SW 1271 (cell line): ENCODE data around the gene ANKRD33B.
"Not testable (repeated sequence)": the region's sequence is repeated elsewhere in the genome, so short reads cannot be mapped to it uniquely, and the experiment has no call there.

Experiments
- DNase-seq, 2 experiments: peaks; one replicate each; lab custom pipeline; 2025; lab: John Stamatoyannopoulos, UW

The ANKRD33B gene

DNA sequence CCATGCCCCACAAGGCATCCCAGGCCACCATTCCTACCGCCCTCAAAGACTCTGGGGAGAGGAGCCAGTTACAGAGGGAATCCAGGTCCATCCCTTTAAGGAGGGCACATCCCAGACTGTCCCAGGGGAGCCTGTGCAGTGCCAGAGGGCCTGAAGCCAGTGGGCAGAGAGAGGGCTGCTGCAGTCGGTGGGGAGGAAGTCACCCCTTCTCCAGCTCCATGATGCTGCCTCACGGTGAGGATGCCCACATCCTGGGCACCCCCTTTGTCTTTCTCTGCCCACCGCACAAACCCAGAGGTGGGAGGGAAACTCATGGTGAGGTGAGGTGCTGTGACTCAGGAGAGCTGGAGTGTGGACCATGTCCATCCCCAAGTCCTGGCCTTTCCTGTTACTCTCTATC is 26.2 kb upstream of the ANKRD33B start:
- DNase-seq = no peak

DNA sequence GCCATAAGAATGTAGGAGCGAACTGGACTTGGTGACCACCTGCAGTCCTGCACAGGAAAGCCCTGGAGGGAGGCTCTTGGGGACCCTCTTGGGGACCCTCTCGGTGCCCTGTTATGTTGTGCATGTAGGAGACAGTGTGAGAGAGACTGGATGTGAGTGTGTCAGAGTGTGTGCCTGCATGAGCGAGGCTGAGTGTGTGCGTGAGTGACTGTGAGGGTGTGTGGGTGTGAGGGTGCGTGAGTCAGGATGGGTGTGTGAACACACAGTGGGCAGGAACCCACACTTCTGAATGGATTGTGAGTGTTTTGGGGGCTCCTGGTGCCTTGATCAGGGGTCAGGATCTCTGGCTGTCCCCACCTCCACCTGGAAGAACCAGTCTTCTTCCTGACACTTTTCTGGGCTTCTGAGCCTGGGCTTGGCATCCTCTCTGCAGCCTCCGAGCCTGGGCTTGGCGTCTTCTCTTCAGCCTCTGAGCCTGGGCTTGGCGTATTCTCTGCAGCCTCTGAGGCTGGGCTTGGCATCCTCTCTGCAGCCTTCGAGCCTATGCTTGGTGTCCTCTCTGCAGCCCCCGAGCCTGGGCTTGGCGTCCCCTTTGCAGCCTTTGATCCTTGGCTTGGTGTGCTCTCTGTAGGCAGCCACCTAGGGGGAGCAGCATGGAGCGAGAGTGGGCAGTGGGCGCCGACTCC is 25.6 kb upstream of the ANKRD33B start:
- DNase-seq = no peak

DNA sequence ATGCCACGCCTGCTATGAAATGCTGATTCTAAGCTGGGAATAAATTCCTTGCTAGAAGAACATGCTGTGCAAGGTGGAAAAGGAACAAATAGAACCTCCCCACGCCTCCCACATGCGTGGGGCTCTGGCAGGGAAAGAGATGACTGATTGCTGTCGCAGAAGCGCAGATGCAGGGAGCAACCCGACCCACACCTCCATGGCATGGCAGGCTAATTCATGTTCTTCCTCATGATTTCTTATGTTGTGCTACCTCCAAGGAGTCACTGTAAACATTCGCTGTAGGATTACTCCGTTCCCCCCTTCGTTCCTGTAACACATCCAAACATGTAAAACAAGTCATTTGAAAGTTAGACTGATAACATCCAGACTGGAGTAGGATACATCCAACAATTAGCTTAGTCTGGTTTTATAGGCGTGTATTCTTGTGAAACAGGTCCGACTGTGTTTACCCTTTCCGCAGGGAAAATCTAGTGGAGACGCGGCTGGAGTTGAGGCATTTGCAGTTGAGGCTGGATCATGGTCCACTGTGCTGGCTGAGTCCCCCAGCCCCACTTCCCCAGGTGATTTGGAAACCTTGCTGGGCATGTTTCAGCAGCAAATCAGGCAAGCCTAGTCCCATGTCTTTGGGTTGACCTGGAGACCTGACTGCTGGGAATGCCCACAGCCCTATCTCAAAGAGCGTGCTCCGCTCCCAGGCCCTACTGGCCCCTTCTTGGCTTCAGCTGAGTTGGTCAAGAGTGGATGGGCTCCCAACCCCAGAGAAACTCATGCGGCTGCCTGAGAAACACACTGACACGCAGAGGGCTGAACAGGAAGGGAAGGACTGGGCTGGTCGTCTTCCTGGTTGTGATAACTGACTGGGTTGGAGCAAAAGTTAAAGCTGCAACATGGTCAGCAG is 24.8 kb upstream of the ANKRD33B start:
- DNase-seq = no peak

DNA sequence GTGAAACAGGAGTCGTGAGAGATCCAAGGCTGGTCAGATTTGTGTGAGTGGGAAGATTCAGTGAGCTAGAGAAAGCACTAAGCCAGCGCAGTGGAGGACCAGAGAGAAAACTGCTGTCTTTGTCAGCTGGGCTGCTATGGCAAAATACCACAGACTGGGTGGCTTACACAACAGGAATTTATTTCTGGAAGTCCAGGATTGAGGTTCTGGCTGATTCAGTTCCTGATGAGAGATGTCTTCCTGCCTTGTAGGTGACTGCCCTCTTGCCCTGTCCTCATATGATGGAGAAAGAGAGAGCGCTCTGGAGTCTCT is 24.2 kb upstream of the ANKRD33B start:
- no peak for DNase-seq

DNA sequence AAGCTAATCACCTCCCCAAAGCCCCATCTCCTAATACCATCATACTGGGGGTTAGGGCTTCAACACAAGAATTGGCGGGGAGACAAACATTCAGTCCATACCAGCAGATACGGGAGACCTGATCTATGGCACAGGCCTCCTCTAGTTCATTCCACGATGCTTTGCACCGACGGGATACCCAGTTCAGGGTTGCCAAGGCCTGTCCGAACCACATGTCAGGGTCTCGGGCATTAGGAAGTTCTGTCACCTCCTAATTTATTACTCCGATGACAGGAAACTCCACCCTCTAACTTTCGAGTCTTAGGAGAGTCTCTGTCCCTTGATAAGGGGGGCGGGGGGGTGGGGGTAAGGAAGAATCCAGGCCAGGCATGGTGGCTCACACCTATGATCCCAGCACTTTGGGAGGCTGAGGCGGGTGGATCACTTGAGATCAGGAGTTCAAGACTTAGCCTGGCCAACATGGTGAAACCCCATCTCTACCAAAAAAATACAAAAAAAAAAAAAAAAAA is 23.8 kb upstream of the ANKRD33B start:
- no peak for DNase-seq

DNA sequence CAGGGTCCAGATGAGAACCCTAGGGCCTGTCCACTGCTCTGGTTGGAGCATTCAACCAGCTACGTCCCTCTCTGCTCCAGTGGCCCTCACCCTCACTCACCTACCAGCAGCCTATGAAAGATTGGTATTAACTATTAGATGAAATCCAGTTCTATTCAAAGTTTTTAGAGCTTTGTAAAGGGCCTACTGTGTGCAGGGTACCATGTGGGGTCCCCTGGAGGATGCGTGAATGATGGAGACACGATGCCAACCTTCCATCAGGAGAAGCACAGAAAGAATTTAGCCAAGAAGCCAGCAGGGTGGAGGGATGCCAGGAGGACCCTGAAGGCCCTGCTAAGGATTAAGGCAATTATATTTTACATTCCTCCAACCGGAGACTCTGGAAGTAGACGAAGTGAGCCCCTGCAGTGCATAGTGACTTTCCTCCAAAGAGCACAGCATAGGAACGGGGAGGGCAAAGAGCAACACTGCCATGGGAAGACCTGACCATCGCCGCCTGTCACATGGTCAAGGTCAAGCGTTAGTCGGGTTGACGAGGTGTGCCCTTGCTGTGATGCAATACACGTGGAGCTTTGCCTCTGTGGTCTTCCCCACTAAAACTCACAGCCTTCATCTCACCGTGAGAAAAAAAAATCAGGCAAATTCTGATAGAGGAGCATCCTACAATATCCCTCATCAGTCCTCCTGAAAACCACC is 22.8 kb upstream of the ANKRD33B start:
- DNase-seq = no peak

DNA sequence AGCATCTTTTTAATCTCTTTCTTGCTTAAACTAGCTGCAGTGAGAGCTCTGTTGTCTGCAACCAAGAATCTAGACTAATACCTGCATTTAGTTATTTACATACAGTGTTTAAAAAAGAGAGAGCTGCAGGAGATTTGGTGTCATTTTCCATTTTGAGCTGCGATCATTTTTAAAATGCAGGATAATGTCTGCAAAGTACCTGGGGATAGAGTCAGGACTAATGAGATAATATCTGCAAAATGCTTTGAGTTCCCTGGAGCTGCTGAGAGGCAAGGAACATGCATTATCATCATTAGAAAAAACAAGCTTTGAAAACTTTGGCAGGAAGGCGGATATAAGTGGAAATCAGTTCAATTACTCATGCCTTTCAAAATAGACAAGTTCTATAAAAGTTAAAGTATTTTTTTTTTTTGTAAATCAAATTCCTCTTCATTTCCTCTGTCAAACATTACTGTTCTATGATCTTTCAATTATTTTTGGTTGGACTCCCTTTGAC is 21.8 kb upstream of the ANKRD33B start:
- no peak for DNase-seq

DNA sequence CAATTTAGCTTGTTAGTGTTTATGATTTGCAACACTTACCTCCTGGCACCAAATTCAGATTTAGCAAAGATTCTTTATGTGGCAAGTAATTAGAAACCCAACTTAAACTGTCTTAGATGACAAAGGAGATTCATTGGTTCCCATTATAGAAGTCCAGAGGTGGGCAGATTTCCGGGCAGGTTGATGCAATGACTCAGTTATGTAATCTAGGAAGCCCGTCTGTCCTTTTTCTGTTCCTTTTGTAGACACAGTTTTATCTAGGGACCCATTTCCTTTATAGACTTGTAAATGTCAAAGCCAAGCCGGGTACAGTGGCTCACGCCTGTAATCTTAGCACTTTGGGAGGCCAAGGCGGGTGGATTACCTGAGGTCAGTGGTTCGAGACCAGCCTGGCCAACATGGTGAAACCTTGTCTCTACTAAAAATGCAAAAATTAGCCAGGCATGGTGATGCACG is 20.3 kb upstream of the ANKRD33B start:
- DNase-seq = no peak

DNA sequence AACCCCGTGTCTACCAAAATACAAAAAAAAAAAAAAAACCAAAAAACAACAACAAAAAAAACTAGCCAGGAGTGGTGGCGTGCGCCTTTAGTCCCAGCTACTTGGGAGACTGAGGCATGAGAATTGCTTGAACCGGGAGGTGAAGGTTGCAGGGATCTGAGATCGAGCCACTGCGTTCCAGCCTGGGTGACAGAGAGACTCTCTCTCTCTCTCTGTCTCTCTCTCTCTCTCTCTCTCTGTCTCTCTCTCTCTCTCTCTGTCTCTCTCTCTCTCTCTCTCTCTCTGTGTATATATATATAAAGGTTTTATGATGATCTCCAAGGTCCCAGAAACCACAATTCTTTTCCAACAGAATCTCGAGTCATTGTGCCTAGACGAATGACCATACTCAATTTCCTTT is 18.8 kb upstream of the ANKRD33B start:
- no peak for DNase-seq

DNA sequence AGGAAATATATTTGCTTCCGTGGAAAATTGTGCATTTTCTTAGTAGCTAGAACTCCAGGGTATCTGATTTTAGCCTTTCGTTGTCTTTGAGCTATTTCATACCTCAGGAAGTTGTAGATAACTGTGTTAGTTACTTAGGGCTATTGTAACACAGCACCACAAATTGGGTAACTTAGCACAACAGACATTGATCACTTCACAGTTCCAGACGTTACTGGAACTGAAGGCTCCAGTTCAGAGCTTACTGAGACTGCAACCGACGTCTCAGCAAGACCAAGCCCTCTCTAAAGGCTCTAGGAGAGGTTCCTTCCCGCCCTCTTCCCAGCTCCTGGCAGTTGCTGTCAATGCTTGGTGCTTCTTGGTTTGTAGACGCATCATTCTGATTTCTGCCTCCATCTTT is 17.7 kb upstream of the ANKRD33B start:
- DNase-seq = no peak

DNA sequence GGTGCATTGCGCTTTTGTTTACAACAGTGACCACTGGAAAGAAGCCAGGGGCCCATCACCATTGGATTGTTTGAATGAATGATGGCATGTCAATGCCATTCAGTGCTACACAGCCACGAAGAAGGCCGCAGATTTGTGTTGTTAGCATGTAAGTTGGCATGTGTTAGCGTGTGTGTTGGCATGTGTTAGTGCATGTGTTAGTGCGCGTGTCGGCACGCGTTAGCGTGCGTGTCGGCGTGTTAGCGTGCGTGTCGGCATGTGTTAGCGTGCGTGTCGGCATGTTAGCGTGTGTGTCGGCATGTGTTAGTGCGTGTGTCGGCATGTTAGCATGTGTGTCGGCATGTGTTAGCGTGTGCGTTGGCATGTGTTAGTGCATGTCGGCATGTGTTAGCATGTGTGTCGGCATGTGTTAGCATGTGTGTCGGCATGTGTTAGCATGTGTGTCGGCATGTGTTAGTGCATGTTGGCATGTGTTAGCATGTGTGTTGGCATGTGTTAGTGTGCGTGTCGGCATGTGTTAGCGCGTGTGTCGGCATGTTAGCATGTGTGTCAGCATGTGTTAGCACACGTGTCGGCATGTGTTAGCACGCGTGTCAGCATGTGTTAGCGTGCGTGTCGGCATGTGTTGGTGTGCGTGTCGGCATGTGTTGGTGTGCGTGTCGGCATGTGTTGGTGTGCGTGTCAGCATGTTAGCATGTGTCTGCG is 15.3 kb upstream of the ANKRD33B start:
- DNase-seq = no peak

DNA sequence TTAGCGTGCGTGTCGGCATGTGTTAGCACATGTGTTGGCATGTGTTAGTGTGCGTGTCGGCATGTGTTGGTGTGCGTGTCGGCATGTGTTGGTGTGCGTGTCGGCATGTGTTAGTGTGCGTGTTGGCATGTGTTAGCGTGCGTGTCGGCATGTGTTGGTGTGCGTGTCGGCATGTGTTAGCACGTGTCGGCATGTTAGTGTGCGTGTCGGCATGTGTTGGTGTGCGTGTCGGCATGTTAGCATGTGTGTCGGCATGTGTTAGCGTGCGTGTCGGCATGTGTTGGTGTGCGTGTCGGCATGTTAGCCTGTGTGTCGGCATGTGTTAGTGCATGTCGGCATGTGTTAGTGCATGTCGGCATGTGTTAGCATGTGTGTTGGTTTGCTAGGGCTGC is 14.8 kb upstream of the ANKRD33B start:
- DNase-seq = not testable (repeated sequence)

DNA sequence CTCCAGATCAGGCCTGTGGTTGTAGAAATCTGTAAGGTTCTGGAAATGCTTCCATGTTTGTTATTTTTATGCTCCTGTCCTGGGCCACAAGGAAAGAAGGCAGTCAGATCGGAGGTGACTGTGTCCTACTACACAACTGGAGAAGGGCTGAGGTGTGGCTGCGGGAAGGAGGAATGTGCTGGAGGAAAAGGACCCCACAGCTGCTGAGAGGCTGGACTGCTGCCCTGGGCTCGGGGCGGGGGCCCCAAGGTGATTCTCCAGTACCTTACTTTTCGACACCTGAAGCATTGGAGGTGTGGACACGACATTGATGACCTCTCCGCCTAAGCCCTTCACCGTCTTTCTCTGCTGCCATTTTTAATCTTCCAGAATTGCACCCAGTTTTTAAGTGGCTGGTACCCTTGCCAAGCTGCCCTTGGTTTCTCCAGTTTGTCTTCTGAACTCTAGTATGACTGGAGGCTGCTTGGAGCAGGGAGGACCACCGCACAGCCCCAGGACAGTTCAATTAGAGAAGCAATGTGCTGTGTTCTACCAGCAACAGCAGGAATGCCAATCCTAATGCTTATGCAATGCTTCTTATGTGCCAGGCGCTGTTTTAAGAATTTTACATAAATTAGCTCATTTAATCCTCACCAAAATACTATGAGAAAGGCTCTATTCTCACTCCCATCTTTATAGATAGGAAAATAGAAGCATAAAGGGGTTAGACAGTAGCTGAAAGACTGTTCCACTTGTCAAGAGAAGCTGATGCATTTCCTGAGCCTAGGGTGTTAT is 13.5 kb upstream of the ANKRD33B start:
- DNase-seq = no peak

DNA sequence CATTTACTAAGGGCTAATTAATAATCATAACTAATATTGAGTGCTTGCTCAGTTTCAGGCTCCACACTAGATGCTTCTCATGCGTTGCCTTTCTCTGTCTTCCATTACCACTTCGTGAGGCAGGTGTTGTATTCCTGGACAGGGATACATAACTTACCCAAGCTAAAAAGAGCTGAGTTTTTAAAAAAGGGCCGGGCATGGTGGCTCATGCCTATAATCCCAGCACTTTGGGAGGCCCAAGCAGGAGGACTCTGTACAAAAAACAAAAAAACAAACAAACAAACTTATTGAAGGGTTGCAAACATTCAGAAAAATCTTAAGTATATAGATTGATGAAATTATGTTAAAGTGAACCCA is 12.1 kb upstream of the ANKRD33B start:
- no peak for DNase-seq

DNA sequence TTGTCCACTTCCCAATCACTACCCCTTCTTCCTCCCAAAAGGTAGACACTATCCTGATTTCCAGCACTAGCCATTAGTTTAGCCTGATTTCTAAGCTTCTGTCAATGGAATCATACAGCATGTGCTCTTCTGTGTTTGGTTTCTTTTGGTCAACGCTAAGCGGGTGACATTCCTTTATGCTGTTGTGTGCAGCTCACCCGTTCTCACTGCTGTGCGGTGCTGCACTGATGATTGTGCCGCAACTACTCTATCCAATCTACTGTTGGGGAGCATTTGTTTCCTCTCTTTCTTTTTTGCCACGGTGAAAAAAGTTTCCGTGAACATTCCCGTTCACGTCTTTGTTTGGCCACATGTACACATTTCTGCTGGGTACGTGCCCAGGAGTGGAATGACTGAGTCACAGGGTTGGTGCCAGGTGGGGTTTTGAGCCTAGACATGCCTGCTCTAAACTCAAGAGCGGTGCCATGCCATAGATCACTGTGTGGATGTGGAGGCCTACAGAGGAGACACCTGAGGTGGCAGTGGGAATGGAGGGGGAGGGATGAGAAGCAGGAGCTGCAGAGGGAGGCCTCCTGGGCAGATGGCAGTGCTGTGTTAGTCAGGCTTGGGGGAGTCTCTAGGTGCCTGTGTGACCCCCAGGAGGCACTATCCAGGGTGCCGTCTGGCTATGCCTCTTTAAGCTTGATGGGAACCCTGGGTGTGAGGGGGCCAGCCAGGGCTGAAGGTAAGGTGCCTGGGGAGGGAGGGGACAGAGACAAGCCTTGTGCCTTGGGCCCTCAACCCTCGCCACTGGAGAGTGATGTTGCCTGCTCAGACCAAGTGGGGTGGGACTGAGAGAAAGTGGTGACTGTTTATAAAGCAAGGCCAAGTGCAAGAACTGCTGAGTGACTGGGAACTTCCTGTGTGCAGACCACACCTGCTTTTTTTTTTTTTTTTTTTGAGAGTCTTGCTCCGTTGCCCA is 11.4 kb upstream of the ANKRD33B start:
- DNase-seq = peak in 1 of 2 experiments; percentile 22

DNA sequence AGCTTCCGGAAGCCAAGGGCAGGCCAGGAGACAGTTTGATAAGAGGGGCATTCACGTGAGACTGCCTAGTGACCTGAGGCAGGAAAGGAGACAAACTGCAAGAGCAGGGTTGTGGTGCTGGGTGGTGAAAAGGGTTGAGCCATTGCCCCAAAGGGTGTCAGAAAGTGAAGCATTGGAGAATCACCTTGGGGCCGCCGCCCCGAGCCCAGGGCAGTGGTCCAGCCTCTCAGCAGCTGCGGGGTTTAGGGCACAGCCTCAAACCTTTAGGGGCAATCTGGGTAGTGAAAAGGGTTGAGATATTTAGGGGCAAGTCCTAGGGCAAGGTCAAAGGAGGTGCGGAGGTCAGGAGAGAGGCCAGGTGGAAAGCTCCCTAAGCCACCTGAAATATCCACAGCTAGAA is 10.4 kb upstream of the ANKRD33B start:
- no peak for DNase-seq

DNA sequence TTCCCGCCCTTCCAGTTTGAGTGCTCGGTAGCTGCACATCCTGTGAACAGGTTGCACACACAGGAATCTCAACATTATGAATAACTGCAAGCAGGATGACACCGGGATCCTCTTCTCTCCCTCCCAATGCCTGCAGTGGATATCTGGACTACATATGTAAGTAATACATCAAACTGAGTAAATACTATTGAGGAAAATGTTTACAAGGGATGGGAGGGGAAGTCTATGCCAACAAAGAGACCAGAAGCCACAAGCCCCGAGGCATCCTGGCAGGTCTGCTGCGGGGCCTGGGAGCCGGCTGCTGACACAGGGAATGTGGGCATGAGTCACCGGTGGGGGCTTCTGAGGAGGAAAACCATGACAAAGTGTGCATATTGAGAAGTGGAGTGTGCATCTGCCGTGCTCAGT is 8.6 kb upstream of the ANKRD33B start:
- DNase-seq = peak; percentile 48 to 69

DNA sequence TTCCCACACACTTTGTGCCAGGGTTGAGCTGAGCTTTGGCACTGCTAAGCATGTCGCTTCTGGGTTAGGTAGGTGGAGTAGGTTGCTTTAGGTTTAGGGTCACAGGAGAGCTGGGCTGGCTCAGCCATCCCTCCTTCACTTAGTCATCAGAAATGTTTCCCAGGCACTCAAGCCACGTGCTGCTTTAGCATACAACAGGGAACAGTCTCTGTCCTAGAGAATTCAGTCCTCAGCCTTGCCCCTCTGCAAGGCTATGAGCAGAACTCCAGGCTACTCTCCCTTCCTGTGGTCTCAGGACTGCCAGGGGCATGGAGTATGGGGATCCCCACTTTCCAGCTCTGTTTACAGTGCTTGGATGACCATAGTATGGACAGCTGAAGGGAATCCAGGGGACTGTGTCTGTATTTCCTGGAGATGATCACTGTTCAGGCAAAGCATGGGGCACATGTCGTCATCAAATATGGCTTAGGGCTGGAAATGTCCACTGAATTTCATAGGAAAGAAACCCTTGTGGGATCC is 7.5 kb upstream of the ANKRD33B start:
- peak in 1 of 2 experiments; percentile 61 for DNase-seq

DNA sequence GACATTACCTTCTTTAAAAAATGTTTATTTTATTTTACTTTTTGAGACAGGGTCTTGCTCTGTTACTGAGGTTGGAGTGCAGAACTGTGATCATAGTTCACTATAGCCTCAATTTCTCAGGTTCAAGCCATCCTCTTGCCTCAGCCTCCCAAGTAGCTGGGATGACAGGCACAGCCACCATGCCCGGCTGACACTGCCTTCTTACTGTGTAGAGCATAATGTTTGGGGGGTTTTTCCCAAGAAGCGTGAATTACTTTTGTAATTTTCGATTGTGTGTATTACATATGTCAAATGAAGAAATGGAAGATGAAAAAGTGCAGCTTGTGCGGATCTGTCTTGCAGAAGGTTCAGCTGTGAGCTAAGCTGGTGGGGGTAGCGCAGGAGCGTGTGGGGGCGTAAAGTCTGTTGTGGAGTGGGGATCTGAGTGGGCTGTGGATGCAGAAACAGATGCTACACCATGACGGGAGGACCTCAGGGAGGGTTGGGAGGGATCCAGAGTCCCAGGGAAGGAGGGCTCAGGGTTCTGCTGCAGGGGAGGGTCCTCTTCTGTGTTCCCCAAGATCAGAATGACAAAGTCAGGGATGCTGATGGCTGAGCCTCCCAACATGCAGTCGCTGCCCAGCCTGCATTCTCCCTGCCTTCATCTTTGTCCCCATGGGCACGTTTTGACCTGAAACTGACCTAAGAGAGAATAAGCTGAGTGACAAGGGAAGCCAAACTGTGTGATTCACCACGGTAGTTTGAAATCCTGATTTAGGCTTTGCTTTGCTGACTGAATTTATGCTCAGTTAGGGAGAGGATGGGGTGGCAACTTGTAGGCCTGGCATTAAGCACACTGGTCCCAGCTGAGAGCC is 6.8 kb upstream of the ANKRD33B start:
- DNase-seq = no peak
